HepG2 (cell line): ENCODE measurements around the gene DHRS13. TPM values are rescaled to one million over a fixed set of nuclear protein-coding genes. Genes with fewer than 3 reads are reported as not detected.

Experiments
- ATAC-seq: fragments of 200-7000 bp; cut with Tn5 transposase; 3 replicates; pipeline ENCODE4 v1.9.1; 2020; ENCODE audit warnings: mild to moderate bottlenecking, moderate library complexity
- BruUV-seq: library from RNA; stranded (reverse); fragments of 400-500 nt; replicated peaks from 2 replicates; lab custom pipeline; 2021; lab: Mats Ljungman, UMichigan
- CTCF ChIA-PET: fragments of 300-600 bp; formaldehyde crosslinking; extraction: SDS; loops from one replicate; lab custom pipeline; 2021; ENCODE audit warnings: low total read pairs, inconsistent platforms, low intra/inter-chr PET ratio; lab: Yijun Ruan, JAX
- POLR2A ChIA-PET: fragments of 350-600 bp; sonication (Branson Sonifier 250); formaldehyde crosslinking; loops from one replicate; lab custom pipeline; 2020; ENCODE audit warnings: antibody characterized with exemption, inconsistent platforms; lab: Yijun Ruan, JAX
- DNase-seq: peaks from one replicate; pipeline ENCODE4 v3.0.0-alpha.2; 2015; ENCODE audit warnings: low spot score
- FAIRE-seq: peaks from 3 replicates; lab custom pipeline; 2011; peaks lifted over from hg19 to GRCh38; lab: Jason Lieb, UNC
- H2AFZ ChIP-seq: one replicate; pipeline ENCODE4 v1.6.1; 2011; ENCODE audit warnings: low read length, inconsistent platforms
- H3K27ac ChIP-seq: fragments of 300-600 bp; 3 replicates; pipeline ENCODE4 v1.8.0; 2011; ENCODE audit warnings: mixed run types, mild to moderate bottlenecking, mixed read lengths, low read length, inconsistent platforms; ENCODE audit not compliant: insufficient read depth; ENCODE audit errors: extremely low read length
- H3K27me3 ChIP-seq, 2 experiments: fragments of 200-600 bp in 1 of 2; 2 replicates in 1 of 2; 3 replicates in 1 of 2; pipeline versions ENCODE4 v1.6.0 to v1.8.0; 2011; ENCODE audit warnings: low read length in 2 of 2, mild to moderate bottlenecking in 2 of 2, moderate library complexity in 2 of 2, inconsistent platforms in 1 of 2; ENCODE audit not compliant: insufficient read depth in 2 of 2, control insufficient read depth in 1 of 2
- H3K36me3 ChIP-seq, 2 experiments: fragments of 200-600 bp in 1 of 2; replicated peaks in 1 of 2; 2 replicates in 1 of 2; 3 replicates in 1 of 2; pipeline versions ENCODE4 v1.5.1 to v1.8.0; 2011; ENCODE audit warnings: low read length in 2 of 2, inconsistent platforms in 1 of 2; ENCODE audit not compliant: insufficient read depth in 2 of 2, control insufficient read depth in 1 of 2
- H3K4me1 ChIP-seq: 2 replicates; pipeline ENCODE4 v1.5.1; 2012; ENCODE audit warnings: low read length, inconsistent platforms; ENCODE audit not compliant: insufficient read depth
- H3K4me2 ChIP-seq: 2 replicates; pipeline ENCODE4 v1.6.0; 2011; ENCODE audit warnings: low read depth, low read length, inconsistent platforms
- H3K4me3 ChIP-seq, 3 experiments: fragments of 200-600 bp in 1 of 3; sonication (generic), shearing (Covaris generic) in 1 of 3; replicated peaks in 1 of 3; 2 replicates each; pipeline ENCODE4 v1.5.1; 2011 to 2016; ENCODE audit warnings: low read length in 3 of 3, inconsistent platforms in 2 of 3, low read depth in 2 of 3, mild to moderate bottlenecking in 2 of 3, control low read depth in 1 of 3, mixed read lengths in 1 of 3; ENCODE audit not compliant: insufficient read depth in 1 of 3
- H3K79me2 ChIP-seq: one replicate; pipeline ENCODE4 v1.6.1; 2011; ENCODE audit warnings: low read length, inconsistent platforms; ENCODE audit not compliant: insufficient read depth
- H3K9ac ChIP-seq: 2 replicates; pipeline ENCODE4 v1.6.0; 2011; ENCODE audit warnings: mild to moderate bottlenecking, low read depth, low read length, inconsistent platforms; ENCODE audit not compliant: insufficient read depth
- H3K9me3 ChIP-seq: 2 replicates; pipeline ENCODE4 v1.5.1; 2012; ENCODE audit warnings: mild to moderate bottlenecking, low read length
- H4K20me1 ChIP-seq: 2 replicates; pipeline ENCODE4 v1.6.0; 2011; ENCODE audit warnings: inconsistent platforms, mild to moderate bottlenecking, low read length, moderate library complexity; ENCODE audit not compliant: insufficient read depth
- ATAD3A ChIP-seq: sonication (generic); formaldehyde crosslinking; IDR thresholded peaks from 2 replicates; pipeline ENCODE4 v1.4.0; 2020; ENCODE audit warnings: missing genetic modification reagents
- HNF4G ChIP-seq, 2 experiments: sonication (generic) in 1 of 2; formaldehyde crosslinking in 1 of 2; IDR thresholded peaks; 2 replicates each; pipeline versions ENCODE4 v1.4.0 to v1.6.1; 2011 to 2020; ENCODE audit warnings: borderline replicate concordance in 2 of 2, low read depth in 2 of 2, mild to moderate bottlenecking in 2 of 2, low read length in 1 of 2, missing genetic modification reagents in 1 of 2, moderate library complexity in 1 of 2
- IKZF4 ChIP-seq: sonication (generic); formaldehyde crosslinking; IDR thresholded peaks from 2 replicates; pipeline ENCODE4 v1.5.1; 2020; ENCODE audit warnings: borderline replicate concordance, mild to moderate bottlenecking, low read depth, missing genetic modification reagents; ENCODE audit errors: not compliant biosample characterization
- MAFK ChIP-seq, 2 experiments: IDR thresholded peaks in 1 of 2; conservative IDR thresholded peaks in 1 of 2; 2 replicates each; pipeline ENCODE4 v1.6.1; 2011; ENCODE audit warnings: improper control_type of control experiment in 2 of 2, low read length in 2 of 2
- NR2F2 ChIP-seq: IDR thresholded peaks from 2 replicates; pipeline ENCODE4 v1.6.1; 2012; ENCODE audit warnings: low read depth, inconsistent platforms, borderline replicate concordance
- SKI ChIP-seq: fragments of 450-650 bp; IDR thresholded peaks from one replicate; pipeline ENCODE4 v1.6.1; 2018; ENCODE audit warnings: mild to moderate bottlenecking; ENCODE audit not compliant: partially characterized antibody
- SP5 ChIP-seq: IDR thresholded peaks from 2 replicates; pipeline ENCODE4 v1.6.1; 2016; ENCODE audit warnings: low read depth, borderline replicate concordance
- SRSF9 ChIP-seq: fragments of 200-400 bp; formaldehyde crosslinking; IDR thresholded peaks from 2 replicates; pipeline ENCODE4 v1.6.1; 2018; ENCODE audit warnings: borderline replicate concordance, mild to moderate bottlenecking, low read depth, low read length; ENCODE audit not compliant: insufficient read depth, poor library complexity, severe bottlenecking
- ZEB1 ChIP-seq: IDR thresholded peaks from 2 replicates; pipeline ENCODE4 v1.6.1; 2012; ENCODE audit warnings: mild to moderate bottlenecking, low read depth, inconsistent platforms; ENCODE audit not compliant: insufficient replicate concordance
- ZNF441 ChIP-seq: sonication (generic); formaldehyde crosslinking; IDR thresholded peaks from 2 replicates; pipeline ENCODE4 v1.7.0; 2021; ENCODE audit warnings: missing genetic modification reagents, borderline replicate concordance
- ZNF589 ChIP-seq: sonication (generic); formaldehyde crosslinking; conservative IDR thresholded peaks from 2 replicates; pipeline ENCODE4 v1.8.0; 2022; ENCODE audit warnings: mild to moderate bottlenecking, moderate library complexity, missing genetic modification reagents
- ZNF768 ChIP-seq: sonication (generic); formaldehyde crosslinking; IDR thresholded peaks from 2 replicates; pipeline ENCODE4 v1.4.0; 2020; ENCODE audit warnings: missing genetic modification reagents
- ZNF770 ChIP-seq: sonication (generic); formaldehyde crosslinking; IDR thresholded peaks from 2 replicates; pipeline ENCODE4 v1.5.0; 2020; ENCODE audit warnings: mild to moderate bottlenecking, missing genetic modification reagents
- WGBS: methylation state at CpG from one replicate; pipeline ENCODE4 v1.1.6; 2017; ENCODE audit warnings: low lambda C conversion rate; 5-methylcytosine and 5-hydroxymethylcytosine counted together
- in situ Hi-C: cut with HindIII; loops from 2 replicates; pipeline ENCODE4 v1.10.0; 2017; ENCODE audit warnings: low pct_unique_long_range_greater_than_20kb; ENCODE audit not compliant: extremely low pct_ligation_motif_present
- intact Hi-C: fragments of 100-400 bp; cut with micrococcal nuclease; formaldehyde crosslinking; loops from one replicate; pipeline ENCODE4 v1.10.0; 2022; ENCODE audit not compliant: unreplicated experiment
- polyA plus RNA-seq, 8 experiments: library from polyadenylated mRNA; depleted of rRNA in 3 of 8; stranded (reverse) in 7 of 8; unstranded in 1 of 8; fragments of >200 nt; fragmentation: Illumina TruSeq in 4 of 8; extraction: Trizol in 4 of 8; gene quantifications; 2 replicates each; pipeline versions ENCODE4 v1.2.1 to v1.2.3, GENCODE V29; 2011 to 2016; ENCODE audit warnings: low read depth in 4 of 8, missing spikeins in 1 of 8, mixed read lengths in 1 of 8; ENCODE audit not compliant: insufficient read depth in 1 of 8
- total RNA-seq, 5 experiments: library from RNA; depleted of rRNA; stranded (reverse); fragments of >200 nt; fragmentation: Illumina TruSeq; extraction: Trizol; gene quantifications; 2 replicates each; pipeline ENCODE4 v1.2.3, GENCODE V29; 2016; ENCODE audit warnings: low read depth in 1 of 5
- TF ChIP-seq, protein P1 (sequence below): sonication (generic); formaldehyde crosslinking; IDR thresholded peaks from 2 replicates; pipeline ENCODE4 v1.5.0; 2020; ENCODE audit warnings: mild to moderate bottlenecking, missing genetic modification reagents, borderline replicate concordance
- TF ChIP-seq, protein P2 (sequence below): IDR thresholded peaks from 2 replicates; pipeline ENCODE4 v1.6.1; 2016; ENCODE audit warnings: missing biosample characterization, missing genetic modification reagents, low read depth
- TF ChIP-seq, protein P3 (sequence below): sonication (generic); formaldehyde crosslinking; IDR thresholded peaks from 2 replicates; pipeline ENCODE4 v1.8.0; 2022; ENCODE audit warnings: missing genetic modification reagents, low read depth, mild to moderate bottlenecking, borderline replicate concordance

DHRS13 gene
- total and polyA plus RNA-seq, 2 of the 13 experiments (the other 11 are each of a cell fraction or from before 2014, with no cell fraction given) = 11.8 to 12.6 TPM

DNA sequence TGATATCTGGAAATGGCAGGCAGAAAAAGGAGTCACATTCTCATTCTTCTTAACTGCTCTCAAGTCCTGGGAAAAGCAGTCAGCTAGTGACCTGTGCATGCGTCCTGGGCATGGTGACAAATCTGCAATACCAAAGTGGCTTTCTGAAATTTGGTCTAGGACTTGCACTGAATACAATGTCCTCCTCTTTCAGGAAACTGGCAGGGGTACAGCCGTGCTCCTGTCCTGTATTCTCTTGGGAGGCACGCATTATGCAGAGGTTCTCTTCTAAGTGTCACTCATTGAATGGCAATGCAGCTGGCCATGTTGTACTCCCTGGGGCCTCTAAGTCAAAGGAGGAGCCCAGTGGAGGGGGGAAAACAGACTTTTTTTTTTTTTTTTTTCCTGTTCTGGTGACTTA, 37.8 kb upstream of the DHRS13 start:
- Histone ChIP-seq H3K4me1 (peaks cover 59% of the 10 kb centered on the region), H3K9ac (no peak overlapping the region), H3K27me3 (no peaks in the 10 kb centered on the region), H4K20me1 (peaks cover 29% of the 10 kb centered on the region), H3K4me2 (no peak overlapping the region), H3K79me2 (peaks cover 96% of the 10 kb centered on the region), H3K4me3 (no peak overlapping the region), H3K9me3 (no peaks in the 10 kb centered on the region), H3K27ac (no peak overlapping the region), H2AFZ (no peak overlapping the region), H3K36me3 (peaks cover 6 to 18% of the 10 kb centered on the region in 2 experiments; a peak in 4 of 5 replicates)
- WGBS = 92% methylated on average over 3 of the region's 3 CpGs
- POLR2A ChIA-PET = interaction anchor here (0.9 kb wide), 1 partner anchor 9 kb away, joined by 3 read pairs; no protein-coding TSS in a partner anchor
- no TSS peak for BruUV-seq
- intact Hi-C loops (no loop called here), in situ Hi-C loops (no loop called here)
- FAIRE-seq (no peak), ATAC-seq (no peak), DNase-seq (no peak)
- CTCF ChIA-PET = no interaction called here
- TF ChIP-seq ZNF589 (CRISPR knock-in tag) = no peak
- no peak for TF ChIP-seq ZNF770 (CRISPR knock-in tag)
- no peak for TF ChIP-seq SP5
- no peak for TF ChIP-seq MAFK (conservative IDR thresholded peaks at IDR 0.05 in 1 of 2, IDR thresholded peaks at IDR 0.05 in 1 of 2; ENCODE audit: low read length in 2 of 2)
- no peak for TF ChIP-seq ZNF441 (CRISPR knock-in tag)
- no peak for TF ChIP-seq NR2F2
- TF ChIP-seq, protein P1, sequence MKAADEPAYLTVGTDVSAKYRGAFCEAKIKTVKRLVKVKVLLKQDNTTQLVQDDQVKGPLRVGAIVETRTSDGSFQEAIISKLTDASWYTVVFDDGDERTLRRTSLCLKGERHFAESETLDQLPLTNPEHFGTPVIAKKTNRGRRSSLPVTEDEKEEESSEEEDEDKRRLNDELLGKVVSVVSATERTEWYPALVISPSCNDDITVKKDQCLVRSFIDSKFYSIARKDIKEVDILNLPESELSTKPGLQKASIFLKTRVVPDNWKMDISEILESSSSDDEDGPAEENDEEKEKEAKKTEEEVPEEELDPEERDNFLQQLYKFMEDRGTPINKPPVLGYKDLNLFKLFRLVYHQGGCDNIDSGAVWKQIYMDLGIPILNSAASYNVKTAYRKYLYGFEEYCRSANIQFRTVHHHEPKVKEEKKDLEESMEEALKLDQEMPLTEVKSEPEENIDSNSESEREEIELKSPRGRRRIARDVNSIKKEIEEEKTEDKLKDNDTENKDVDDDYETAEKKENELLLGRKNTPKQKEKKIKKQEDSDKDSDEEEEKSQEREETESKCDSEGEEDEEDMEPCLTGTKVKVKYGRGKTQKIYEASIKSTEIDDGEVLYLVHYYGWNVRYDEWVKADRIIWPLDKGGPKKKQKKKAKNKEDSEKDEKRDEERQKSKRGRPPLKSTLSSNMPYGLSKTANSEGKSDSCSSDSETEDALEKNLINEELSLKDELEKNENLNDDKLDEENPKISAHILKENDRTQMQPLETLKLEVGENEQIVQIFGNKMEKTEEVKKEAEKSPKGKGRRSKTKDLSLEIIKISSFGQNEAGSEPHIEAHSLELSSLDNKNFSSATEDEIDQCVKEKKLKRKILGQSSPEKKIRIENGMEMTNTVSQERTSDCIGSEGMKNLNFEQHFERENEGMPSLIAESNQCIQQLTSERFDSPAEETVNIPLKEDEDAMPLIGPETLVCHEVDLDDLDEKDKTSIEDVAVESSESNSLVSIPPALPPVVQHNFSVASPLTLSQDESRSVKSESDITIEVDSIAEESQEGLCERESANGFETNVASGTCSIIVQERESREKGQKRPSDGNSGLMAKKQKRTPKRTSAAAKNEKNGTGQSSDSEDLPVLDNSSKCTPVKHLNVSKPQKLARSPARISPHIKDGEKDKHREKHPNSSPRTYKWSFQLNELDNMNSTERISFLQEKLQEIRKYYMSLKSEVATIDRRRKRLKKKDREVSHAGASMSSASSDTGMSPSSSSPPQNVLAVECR (CRISPR knock-in tag) = no peak
- TF ChIP-seq, protein P2, sequence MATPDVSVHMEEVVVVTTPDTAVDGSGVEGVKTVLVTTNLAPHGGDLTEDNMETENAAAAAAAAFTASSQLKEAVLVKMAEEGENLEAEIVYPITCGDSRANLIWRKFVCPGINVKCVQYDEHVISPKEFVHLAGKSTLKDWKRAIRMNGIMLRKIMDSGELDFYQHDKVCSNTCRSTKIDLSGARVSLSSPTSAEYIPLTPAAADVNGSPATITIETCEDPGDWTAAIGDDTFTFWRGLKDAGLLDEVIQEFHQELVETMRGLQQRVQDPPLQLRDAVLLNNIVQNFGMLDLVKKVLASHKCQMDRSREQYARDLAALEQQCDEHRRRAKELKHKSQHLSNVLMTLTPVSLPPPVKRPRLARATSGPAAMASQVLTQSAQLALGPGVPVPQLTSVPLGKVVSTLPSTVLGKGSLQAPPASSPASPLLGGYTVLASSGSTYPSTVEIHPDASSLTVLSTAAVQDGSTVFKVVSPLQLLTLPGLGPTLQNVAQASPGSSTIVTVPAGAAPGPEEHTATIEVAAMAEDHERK (CRISPR knock-in tag) = no peak
- no peak for TF ChIP-seq IKZF4 (CRISPR knock-in tag)
- no peak for TF ChIP-seq SKI
- TF ChIP-seq ATAD3A (CRISPR knock-in tag) = no peak
- TF ChIP-seq HNF4G (IDR thresholded peaks at IDR 0.05; ENCODE audit: borderline replicate concordance, low read depth, low read length) = no peak
- no peak for TF ChIP-seq HNF4G (CRISPR knock-in tag; IDR thresholded peaks at IDR 0.05; ENCODE audit: borderline replicate concordance, low read depth)
- TF ChIP-seq, protein P3, sequence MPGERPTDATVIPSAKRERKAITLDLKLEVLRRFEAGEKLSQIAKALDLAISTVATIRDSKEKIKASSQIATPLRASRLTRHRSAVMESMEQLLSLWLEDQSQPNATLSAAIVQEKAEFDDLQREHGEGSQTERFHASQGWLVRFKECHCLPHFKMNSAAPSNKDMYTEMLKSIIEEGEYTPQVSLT (CRISPR knock-in tag) = no peak
- TF ChIP-seq SRSF9 = no peak
- no peak for TF ChIP-seq ZEB1
- TF ChIP-seq ZNF768 (CRISPR knock-in tag) = no peak
